Neural progenitor cell (in vitro differentiated cells): ENCODE data around the gene SCN2B. TPM values are rescaled to one million over a fixed set of nuclear protein-coding genes. Genes with fewer than 3 reads are reported as not detected.
"Not testable (repeated sequence)": the region's sequence is repeated elsewhere in the genome, so short reads cannot be mapped to it uniquely, and the experiment has no call there.

Experiments used
- DNase-seq: peaks from one replicate; pipeline ENCODE4 v3.0.0-alpha.2; 2016; ENCODE audit warnings: low spot score
- H2AFZ ChIP-seq: fragments of 200-600 bp; sonication (generic); replicated peaks from 2 replicates; pipeline ENCODE4 v1.6.1; 2016; ENCODE audit warnings: antibody characterized with exemption
- H3F3A ChIP-seq: fragments of 200-600 bp; sonication (generic); 2 replicates; pipeline ENCODE4 v1.6.1; 2016; ENCODE audit warnings: antibody characterized with exemption, low read depth
- H3K27ac ChIP-seq: fragments of 200-600 bp; sonication (generic); 2 replicates; pipeline ENCODE4 v1.5.1; 2016; ENCODE audit warnings: mild to moderate bottlenecking
- H3K27me3 ChIP-seq: fragments of 200-600 bp; sonication (generic); 2 replicates; pipeline ENCODE4 v1.6.1; 2016; ENCODE audit warnings: mild to moderate bottlenecking, moderate library complexity
- H3K36me3 ChIP-seq: fragments of 200-600 bp; sonication (generic); 2 replicates; pipeline ENCODE4 v1.5.1; 2016
- H3K4me1 ChIP-seq: fragments of 200-600 bp; sonication (generic); 2 replicates; pipeline ENCODE4 v1.6.1; 2016; ENCODE audit warnings: mixed run types
- H3K4me2 ChIP-seq: fragments of 200-600 bp; sonication (generic); 2 replicates; pipeline ENCODE4 v1.6.1; 2016
- H3K4me3 ChIP-seq: fragments of 200-600 bp; sonication (generic); 2 replicates; pipeline ENCODE4 v1.5.1; 2016
- H3K79me2 ChIP-seq: fragments of 200-600 bp; sonication (generic); 2 replicates; pipeline ENCODE4 v1.6.1; 2016; ENCODE audit warnings: low read depth
- H3K9ac ChIP-seq: fragments of 200-600 bp; sonication (generic); 2 replicates; pipeline ENCODE4 v1.6.1; 2016
- H3K9me3 ChIP-seq: fragments of 200-600 bp; sonication (generic); 2 replicates; pipeline ENCODE4 v1.5.1; 2016; ENCODE audit warnings: low read depth
- H4K20me1 ChIP-seq: fragments of 200-600 bp; sonication (generic); 2 replicates; pipeline ENCODE4 v1.6.1; 2016; ENCODE audit warnings: low read depth
- H3K27ac Mint-ChIP-seq: 3 replicates; pipeline ENCODE4 v1.8.0; 2021; ENCODE audit warnings: mixed read lengths
- H3K27me3 Mint-ChIP-seq: 2 replicates; pipeline ENCODE4 v1.8.0; 2022; ENCODE audit warnings: low read depth, mild to moderate bottlenecking, inconsistent platforms, moderate library complexity, mixed read lengths; ENCODE audit not compliant: insufficient read depth
- H3K36me3 Mint-ChIP-seq: 3 replicates; pipeline ENCODE4 v1.8.0; 2021; ENCODE audit warnings: mixed read lengths
- H3K4me1 Mint-ChIP-seq: 3 replicates; pipeline ENCODE4 v1.8.0; 2021; ENCODE audit warnings: mixed read lengths
- H3K4me3 Mint-ChIP-seq: 3 replicates; pipeline ENCODE4 v1.8.0; 2021; ENCODE audit warnings: mild to moderate bottlenecking, moderate library complexity, mixed read lengths
- H3K9me3 Mint-ChIP-seq: 3 replicates; pipeline ENCODE4 v1.8.0; 2020; ENCODE audit warnings: mixed read lengths
- CTCF ChIP-seq: fragments of 200-600 bp; sonication (generic); IDR thresholded peaks from 2 replicates; pipeline ENCODE4 v1.5.1; 2017; ENCODE audit warnings: antibody characterized with exemption, mild to moderate bottlenecking
- EZH2 ChIP-seq: fragments of 200-600 bp; sonication (generic); IDR thresholded peaks from 2 replicates; pipeline ENCODE4 v1.6.1; 2017; ENCODE audit warnings: antibody characterized with exemption, mild to moderate bottlenecking, moderate library complexity
- EZH2phosphoT487 ChIP-seq: fragments of 200-600 bp; sonication (generic); IDR thresholded peaks from 2 replicates; pipeline ENCODE4 v1.6.1; 2017; ENCODE audit warnings: antibody characterized with exemption
- total RNA-seq: library from RNA; depleted of rRNA; stranded (reverse); fragments of >200 nt; gene quantifications from 2 replicates; pipeline ENCODE4 v1.2.3, GENCODE V29; 2015; ENCODE audit warnings: low replicate concordance

The SCN2B gene
- total RNA-seq, 1 donor from 2014 or later, result 0.15 TPM

GRCh38 chr11:118186346-118187107 lies 10.1 kb upstream of the SCN2B start:
- no peaks in the 10 kb centered on the region for H3K9me3 ChIP-seq
- no peaks in the 10 kb centered on the region for H3K27me3 ChIP-seq
- no peak overlapping the region for H3K4me3 Mint-ChIP-seq
- H3K27ac Mint-ChIP-seq, result no peak overlapping the region
- no peak overlapping the region for H3K4me2 ChIP-seq
- H3K4me3 ChIP-seq, result no peak overlapping the region
- no peaks in the 10 kb centered on the region for H3K36me3 ChIP-seq
- H3F3A ChIP-seq, result no peaks in the 10 kb centered on the region
- H3K9ac ChIP-seq, result no peak overlapping the region
- no peak overlapping the region for H2AFZ ChIP-seq
- no peaks in the 10 kb centered on the region for H4K20me1 ChIP-seq
- no peak for DNase-seq
- peaks cover 3% of the 10 kb centered on the region for H3K36me3 Mint-ChIP-seq
- no peak overlapping the region for H3K27ac ChIP-seq
- H3K4me1 Mint-ChIP-seq, result no peaks in the 10 kb centered on the region
- no peak for TF ChIP-seq CTCF
- TF ChIP-seq EZH2, result no peak
- no peak for TF ChIP-seq EZH2phosphoT487
- no peaks in the 10 kb centered on the region for H3K27me3 Mint-ChIP-seq
- peaks cover 10% of the 10 kb centered on the region for H3K9me3 Mint-ChIP-seq
- H3K4me1 ChIP-seq, result no peaks in the 10 kb centered on the region
- H3K79me2 ChIP-seq, result no peaks in the 10 kb centered on the region

- Histone ChIP-seq H3K4me2 (no peak overlapping the region), H3K27me3 (no peaks in the 10 kb centered on the region), H3K79me2 (no peaks in the 10 kb centered on the region), H3K36me3 (no peaks in the 10 kb centered on the region), H2AFZ (no peak overlapping the region), H3K9me3 (no peaks in the 10 kb centered on the region), H3K9ac (no peak overlapping the region), H3F3A (peaks cover 4% of the 10 kb centered on the region), H3K27ac (no peak overlapping the region), H3K4me3 (no peak overlapping the region), H4K20me1 (no peaks in the 10 kb centered on the region), H3K4me1 (peaks cover 8% of the 10 kb centered on the region)
- TF ChIP-seq CTCF (no peak), EZH2 (no peak), EZH2phosphoT487 (no peak)
- Mint-ChIP-seq H3K4me3 (no peak overlapping the region), H3K27me3 (no peaks in the 10 kb centered on the region), H3K4me1 (peaks cover 6% of the 10 kb centered on the region), H3K27ac (peak overlapping the region; percentile 58), H3K9me3 (peaks cover 2% of the 10 kb centered on the region), H3K36me3 (no peaks in the 10 kb centered on the region)
- DNase-seq, result no peak
Measured at GRCh38 chr11:118184784-118185579, 8.5 kb upstream of the SCN2B start.

GRCh38 chr11:118183691-118184090 lies 7.3 kb upstream of the SCN2B start:
- H3K27ac ChIP-seq, H3K27me3 Mint-ChIP-seq, H4K20me1 ChIP-seq, DNase-seq, H3K36me3 Mint-ChIP-seq, H3K27me3 ChIP-seq, H3K9ac ChIP-seq, H3K27ac Mint-ChIP-seq, H3K4me2 ChIP-seq, H2AFZ ChIP-seq, H3K4me1 ChIP-seq, H3K4me3 ChIP-seq, H3K36me3 ChIP-seq, H3K79me2 ChIP-seq, H3K9me3 ChIP-seq, H3F3A ChIP-seq, H3K9me3 Mint-ChIP-seq, H3K4me3 Mint-ChIP-seq: not testable (repeated sequence)
- peaks cover 12% of the 10 kb centered on the region for H3K4me1 Mint-ChIP-seq

GRCh38 chr11:118180300-118180703 lies 3.9 kb upstream of the SCN2B start:
- no peaks in the 10 kb centered on the region for H3K36me3 Mint-ChIP-seq
- peak overlapping the region; percentile 34 for H3K4me3 Mint-ChIP-seq
- peaks cover 6% of the 10 kb centered on the region for H3K27me3 Mint-ChIP-seq
- no peak overlapping the region for H3K27ac ChIP-seq
- peaks cover 24% of the 10 kb centered on the region for H3K4me1 Mint-ChIP-seq
- no peaks in the 10 kb centered on the region for H3K9me3 ChIP-seq
- H3F3A ChIP-seq, result peaks cover 14% of the 10 kb centered on the region
- H3K27me3 ChIP-seq, result peaks cover 12% of the 10 kb centered on the region
- no peaks in the 10 kb centered on the region for H3K79me2 ChIP-seq
- peaks cover 20% of the 10 kb centered on the region for H3K4me1 ChIP-seq
- peak; percentile 16 for TF ChIP-seq CTCF
- TF ChIP-seq EZH2, result no peak
- no peak for TF ChIP-seq EZH2phosphoT487
- peak overlapping the region; percentile 30 for H3K4me3 ChIP-seq
- H4K20me1 ChIP-seq, result no peaks in the 10 kb centered on the region
- H3K9me3 Mint-ChIP-seq, result no peaks in the 10 kb centered on the region
- H2AFZ ChIP-seq, result peak overlapping the region; percentile 98
- H3K4me2 ChIP-seq, result peak overlapping the region; percentile 72
- peak overlapping the region; percentile 26 for H3K27ac Mint-ChIP-seq
- no peaks in the 10 kb centered on the region for H3K36me3 ChIP-seq
- no peak overlapping the region for H3K9ac ChIP-seq
- peak; percentile 76 for DNase-seq
